Measurements from ENCODE around the gene PDE11A.
A peak's percentile ranks its signal among the peaks of the same experiment; 100 is the strongest.

Gene PDE11A

DNA sequence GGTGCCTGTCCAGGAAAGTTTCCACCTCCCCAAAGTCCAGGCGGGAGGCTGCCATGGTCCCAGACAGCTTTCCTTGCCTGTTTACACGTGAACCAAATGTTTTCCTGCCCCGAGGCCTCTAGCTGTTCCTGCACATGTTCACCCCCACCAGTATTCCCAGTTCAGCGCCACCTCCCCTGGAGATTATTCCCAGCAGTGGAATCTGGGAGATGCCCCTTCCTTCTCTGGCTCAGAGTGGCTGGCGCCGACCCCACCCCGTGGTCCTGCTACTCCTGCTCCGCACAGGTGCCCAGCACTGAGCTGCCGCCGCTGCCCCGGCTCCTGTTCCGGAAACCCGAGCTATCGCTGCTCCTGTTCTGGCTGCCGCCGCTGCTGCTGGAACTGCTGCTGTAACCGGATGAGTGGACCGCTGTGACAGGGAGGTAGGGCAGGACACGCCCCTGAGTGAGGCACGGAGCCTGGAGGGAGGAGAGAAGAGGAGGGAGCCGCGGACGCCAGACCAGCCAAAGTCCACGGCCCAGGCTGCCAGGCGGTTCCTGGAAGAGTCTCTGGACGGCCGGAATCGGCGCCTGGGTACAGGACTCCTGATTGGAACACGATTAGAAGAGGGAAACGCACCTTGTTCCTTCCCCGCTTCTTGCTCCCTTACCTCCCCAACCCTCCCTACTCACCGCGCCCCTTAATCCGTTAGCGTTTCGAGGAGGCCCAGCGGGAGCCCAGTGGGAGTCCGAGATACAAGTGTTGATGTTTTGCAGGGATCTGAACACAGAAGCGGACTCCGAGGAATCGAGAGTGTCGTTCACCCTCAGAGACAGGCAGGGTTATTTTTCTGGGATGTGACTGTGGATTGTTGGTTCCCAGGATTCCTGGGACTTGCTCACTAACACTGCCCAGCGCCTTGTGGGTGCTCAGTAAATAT is at the start of gene PDE11A:
Gene PDE11A (minus strand): TSS at position 395 of the 919 bp plus-strand sequence. CDS start 340 bp downstream, at position 55.
- peak within 1 kb of the TSS; percentile 68 for H3K27ac ChIP-seq
- TF ChIP-seq ZFX (IDR thresholded peaks at IDR 0.05; ENCODE audit: borderline replicate concordance): no peak
- TF ChIP-seq, protein P1, sequence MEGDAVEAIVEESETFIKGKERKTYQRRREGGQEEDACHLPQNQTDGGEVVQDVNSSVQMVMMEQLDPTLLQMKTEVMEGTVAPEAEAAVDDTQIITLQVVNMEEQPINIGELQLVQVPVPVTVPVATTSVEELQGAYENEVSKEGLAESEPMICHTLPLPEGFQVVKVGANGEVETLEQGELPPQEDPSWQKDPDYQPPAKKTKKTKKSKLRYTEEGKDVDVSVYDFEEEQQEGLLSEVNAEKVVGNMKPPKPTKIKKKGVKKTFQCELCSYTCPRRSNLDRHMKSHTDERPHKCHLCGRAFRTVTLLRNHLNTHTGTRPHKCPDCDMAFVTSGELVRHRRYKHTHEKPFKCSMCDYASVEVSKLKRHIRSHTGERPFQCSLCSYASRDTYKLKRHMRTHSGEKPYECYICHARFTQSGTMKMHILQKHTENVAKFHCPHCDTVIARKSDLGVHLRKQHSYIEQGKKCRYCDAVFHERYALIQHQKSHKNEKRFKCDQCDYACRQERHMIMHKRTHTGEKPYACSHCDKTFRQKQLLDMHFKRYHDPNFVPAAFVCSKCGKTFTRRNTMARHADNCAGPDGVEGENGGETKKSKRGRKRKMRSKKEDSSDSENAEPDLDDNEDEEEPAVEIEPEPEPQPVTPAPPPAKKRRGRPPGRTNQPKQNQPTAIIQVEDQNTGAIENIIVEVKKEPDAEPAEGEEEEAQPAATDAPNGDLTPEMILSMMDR (IDR thresholded peaks at IDR 0.05): no peak

DNA sequence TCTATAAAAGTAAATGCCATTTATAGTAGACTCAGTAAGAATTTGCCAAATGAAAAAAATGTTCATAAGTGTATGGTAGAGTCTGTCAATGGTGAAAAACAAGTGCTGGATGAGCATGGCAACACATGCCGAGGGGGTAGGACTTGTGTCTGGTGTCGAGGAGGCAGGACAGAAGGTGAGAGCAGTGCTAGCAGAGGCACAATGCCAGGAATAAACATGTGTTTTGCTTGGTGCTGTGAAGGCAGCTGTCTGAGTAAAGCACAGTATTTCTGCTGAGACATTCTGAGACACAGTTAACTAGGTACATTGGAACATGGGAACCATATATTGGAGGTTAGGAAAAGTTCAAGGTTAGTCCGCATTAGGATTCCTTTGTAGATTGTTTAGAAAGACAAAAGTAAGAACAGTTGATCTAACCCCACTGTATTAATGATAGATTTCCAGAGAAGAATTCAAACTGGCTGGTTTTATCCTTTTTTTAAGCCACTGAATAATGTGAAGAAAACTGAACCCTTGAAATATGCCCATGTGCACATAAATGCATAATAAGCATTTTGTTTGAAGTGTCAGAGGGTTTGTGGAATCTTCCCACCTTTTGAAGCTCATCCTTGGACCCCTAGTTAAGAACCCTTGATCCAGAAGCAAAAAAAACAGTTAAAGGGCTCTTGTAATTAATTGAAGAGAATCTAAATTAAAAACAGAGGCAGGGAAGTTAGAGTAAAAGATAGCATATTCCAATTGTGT is 46.8 kb upstream of the PDE11A start:
- TF ChIP-seq, protein P1 (IDR thresholded peaks at IDR 0.05): no peak
- TF ChIP-seq ZFX (IDR thresholded peaks at IDR 0.05; ENCODE audit: borderline replicate concordance): no peak
- no peak overlapping the region for H3K27ac ChIP-seq

DNA sequence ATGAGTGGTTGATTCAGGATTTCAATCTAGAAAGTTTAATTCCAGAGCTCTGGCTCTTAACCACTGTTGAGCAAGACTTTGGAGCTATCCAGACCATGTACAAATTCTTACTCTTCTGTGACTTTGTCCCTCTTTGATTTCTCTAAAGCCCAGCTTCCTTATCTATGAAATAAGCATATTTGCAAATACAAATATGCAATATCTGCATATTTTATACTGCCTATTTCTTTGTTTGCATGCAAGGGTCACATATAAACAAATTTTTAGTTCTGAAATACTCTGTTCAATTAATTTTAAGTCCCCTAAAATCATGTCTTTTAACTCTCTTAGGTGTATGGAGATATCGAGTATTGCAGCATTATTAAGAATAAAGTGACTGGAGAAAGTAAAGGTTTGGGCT is 45.1 kb upstream of the PDE11A start:
- no peak overlapping the region for H3K27ac ChIP-seq
- TF ChIP-seq, protein P1 (IDR thresholded peaks at IDR 0.05): no peak

DNA sequence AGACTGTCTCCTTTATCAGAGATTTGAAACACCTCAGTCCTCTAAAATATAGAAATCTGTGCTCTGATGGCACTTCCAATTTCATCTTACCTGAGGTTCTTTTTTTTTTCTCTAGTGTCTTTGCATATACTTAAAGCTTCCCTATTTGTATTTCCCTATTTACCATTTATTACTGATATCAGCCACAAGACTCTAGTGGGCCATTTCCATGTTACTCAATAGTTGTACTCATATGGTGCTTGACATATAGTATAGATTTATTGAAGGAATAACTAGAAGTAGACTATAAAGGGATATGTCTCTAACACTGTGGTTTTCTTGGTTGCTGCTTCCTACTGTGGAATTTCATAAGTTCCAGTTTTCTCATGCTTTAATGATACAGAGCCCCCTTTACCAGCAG is 42.7 kb upstream of the PDE11A start:
- no peak overlapping the region for H3K27ac ChIP-seq
- no peak for TF ChIP-seq ZFX (IDR thresholded peaks at IDR 0.05; ENCODE audit: borderline replicate concordance)
- TF ChIP-seq, protein P1 (IDR thresholded peaks at IDR 0.05): no peak

DNA sequence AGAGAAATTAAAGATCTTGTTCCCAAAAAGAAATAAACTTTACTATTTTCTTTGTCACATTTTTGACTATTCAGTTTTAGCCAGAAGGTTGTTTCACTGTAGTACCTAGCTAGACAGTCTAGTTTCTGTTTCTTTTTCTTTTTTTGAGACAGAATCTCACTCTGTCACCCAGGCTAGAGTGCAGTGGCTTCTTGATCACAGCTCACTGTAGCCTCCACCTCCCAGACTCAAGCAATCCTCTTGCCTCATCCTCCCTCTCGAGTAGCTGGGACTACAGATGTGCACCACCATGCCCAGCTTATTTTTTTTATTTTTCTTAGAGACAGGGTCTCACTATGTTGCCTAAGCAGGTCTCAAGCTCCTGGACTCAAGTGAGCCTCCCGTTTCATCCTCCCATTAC is 41.9 kb upstream of the PDE11A start:
- TF ChIP-seq ZFX (IDR thresholded peaks at IDR 0.05; ENCODE audit: borderline replicate concordance): no peak
- TF ChIP-seq, protein P1 (IDR thresholded peaks at IDR 0.05): no peak
- no peak overlapping the region for H3K27ac ChIP-seq

DNA sequence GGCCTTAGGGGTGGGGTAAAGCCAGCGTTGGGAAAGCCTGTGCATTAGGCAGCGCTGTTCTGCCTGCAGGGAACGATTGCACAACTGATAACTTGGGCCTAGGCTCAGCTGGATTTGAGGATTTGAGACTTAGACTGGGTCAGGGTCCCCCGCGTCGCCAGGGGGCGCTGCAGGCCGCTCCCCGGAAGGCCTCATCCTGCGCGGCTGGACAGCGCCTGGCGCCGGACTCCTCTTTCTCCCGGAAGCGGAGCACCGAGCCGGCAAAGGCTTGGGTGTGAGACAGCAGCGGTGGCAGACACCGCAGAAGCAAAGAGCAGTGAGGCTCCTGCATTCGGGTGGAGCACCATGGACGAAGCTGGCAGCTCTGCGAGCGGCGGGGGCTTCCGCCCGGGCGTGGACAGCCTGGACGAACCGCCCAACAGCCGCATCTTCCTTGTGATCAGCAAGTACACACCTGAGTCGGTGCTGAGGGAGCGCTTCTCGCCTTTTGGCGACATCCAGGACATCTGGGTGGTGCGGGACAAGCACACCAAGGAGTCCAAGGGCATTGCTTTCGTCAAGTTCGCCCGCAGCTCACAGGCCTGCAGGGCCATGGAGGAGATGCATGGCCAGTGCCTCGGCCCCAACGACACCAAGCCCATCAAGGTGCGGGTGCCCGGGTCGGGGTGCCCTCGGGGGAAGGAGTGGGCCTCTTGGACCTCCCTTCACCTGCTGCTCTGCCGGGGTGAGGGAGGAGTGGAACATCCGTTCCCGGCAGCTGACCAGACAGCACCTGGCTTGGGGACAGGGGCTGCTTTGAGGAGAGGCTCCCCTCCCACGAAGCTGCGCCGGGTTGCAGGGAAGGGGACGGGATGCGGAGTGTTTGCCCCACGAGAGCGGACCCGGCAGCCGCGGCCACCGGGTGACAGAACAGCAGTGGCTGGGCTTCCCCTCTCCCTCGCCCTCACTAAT is 39.9 kb upstream of the PDE11A start, which contains the start of gene RBM45:
Gene RBM45 (plus strand): TSS at position 236 of the 951 bp plus-strand sequence. CDS start 110 bp downstream, at position 346.
- TF ChIP-seq, protein P1 (IDR thresholded peaks at IDR 0.05): peak; percentile 81
- TF ChIP-seq ZFX (IDR thresholded peaks at IDR 0.05; ENCODE audit: borderline replicate concordance): no peak
- H3K27ac ChIP-seq: peak within 1 kb of the TSS; percentile 75
